ENCODE data around the gene PLEKHA6. TPM values are rescaled to one million over a fixed set of nuclear protein-coding genes. Genes with fewer than 3 reads are reported as not detected.
A peak's percentile ranks its signal among the peaks of the same experiment; 100 is the strongest.

PLEKHA6 gene
- total and polyA plus RNA-seq, 2 of the 8 experiments (the other 6 are each of a cell fraction or from before 2014, with no cell fraction given), result 4.8 to 20.2 TPM

DNA sequence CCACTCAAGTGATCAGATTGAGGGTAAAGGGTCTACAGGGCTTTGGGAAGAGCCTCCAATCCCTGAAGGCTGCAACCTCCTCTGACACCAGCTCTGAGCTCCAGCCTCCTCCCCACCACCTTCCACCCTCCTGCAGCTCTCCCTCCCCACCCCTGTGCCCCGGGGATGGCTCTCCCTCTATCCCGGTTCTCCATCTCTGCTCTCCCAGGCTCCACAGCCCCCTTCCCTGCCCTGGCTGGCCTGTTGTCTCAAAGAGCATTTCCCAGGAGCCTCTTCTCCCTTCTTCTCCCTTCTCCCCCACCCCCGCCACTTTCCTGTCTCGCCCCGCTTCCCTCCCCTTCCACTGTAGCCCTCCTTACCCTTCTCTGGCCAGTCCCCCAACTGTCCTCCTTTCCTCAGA, 1.1 kb downstream of the PLEKHA6 start:
- Histone ChIP-seq H2AK5ac (ENCODE audit: low read depth, low read length) (no peak overlapping the region), H2BK12ac (ENCODE audit: low read depth, low read length) (no peak overlapping the region; the same call in 1 of the 2 replicates), H3K27ac (ENCODE audit: low read depth, low read length) (no peak overlapping the region), H3K14ac (ENCODE audit: insufficient read length) (no peak overlapping the region), H2BK20ac (ENCODE audit: low read length) (no peak overlapping the region), H3K27me3 (replicated peaks in 1 of 4; ENCODE audit: control insufficient read depth in 3 of 4, extremely low read depth in 1 of 4, insufficient read depth in 3 of 4, low read length in 3 of 4) (peaks cover 0 to 9% (median 5%) of the 10 kb centered on the region in 4 experiments; a peak in 4 of 7 replicates), H2BK5ac (ENCODE audit: low read depth, low read length) (no peak overlapping the region), H4K5ac (ENCODE audit: insufficient read length, low read depth, low read length) (no peak overlapping the region), H3K4me2 (ENCODE audit: insufficient read depth in 1 of 2, low read depth in 2 of 2, low read length in 2 of 2) (peak overlapping the region; percentile 56 to 58), H3K4me1 (replicated peaks in 1 of 4; ENCODE audit: control insufficient read depth in 3 of 4, insufficient read depth in 4 of 4, low read length in 3 of 4) (peaks cover 13 to 20% (median 18%) of the 10 kb centered on the region in 4 experiments), H2BK15ac (ENCODE audit: low read length) (no peak overlapping the region; the same call in 1 of the 2 replicates), H4K20me1 (replicated peaks in 1 of 2; ENCODE audit: control insufficient read depth in 1 of 2, insufficient read depth in 2 of 2, low read length in 2 of 2) (no peaks in the 10 kb centered on the region), H3K23ac (ENCODE audit: insufficient read length) (no peak overlapping the region), H3K9me3 (ENCODE audit: insufficient read depth in 2 of 2, low read depth in 1 of 2, low read length in 1 of 2) (no peaks in the 10 kb centered on the region), H3K18ac (ENCODE audit: extremely low read depth, low read length) (peak overlapping the region; percentile 24), H2AFZ (ENCODE audit: low read length) (no peak overlapping the region), H3K36me3 (ENCODE audit: control insufficient read depth in 2 of 4, insufficient read depth in 4 of 4, low read length in 3 of 4) (no peaks in the 10 kb centered on the region), H3K79me1 (ENCODE audit: low read depth, low read length) (no peaks in the 10 kb centered on the region), H3K4ac (replicated peaks; ENCODE audit: insufficient read length, low read depth, low read length) (no peak overlapping the region), H3K9ac (replicated peaks in 1 of 4; ENCODE audit: extremely low read depth in 1 of 4, low read depth in 3 of 4, low read length in 3 of 4) (no peak overlapping the region), H3K23me2 (ENCODE audit: low read depth, low read length) (no peaks in the 10 kb centered on the region), H4K91ac (replicated peaks; ENCODE audit: insufficient read length, low read length) (no peak overlapping the region), H3K56ac (replicated peaks; ENCODE audit: insufficient read length, low read depth, low read length) (no peak overlapping the region), H4K8ac (ENCODE audit: extremely low read depth, insufficient read depth, low read length) (no peak overlapping the region), H2BK120ac (replicated peaks; ENCODE audit: low read depth, low read length) (no peak overlapping the region), H3K4me3 (ENCODE audit: extremely low read depth in 1 of 4, insufficient read depth in 2 of 4, low read depth in 3 of 4, low read length in 4 of 4) (peak overlapping the region in 1 of 4 experiments; percentile 45; a peak in 1 of 8 replicates), H3K79me2 (ENCODE audit: control insufficient read depth in 1 of 2, insufficient read depth in 2 of 2, low read length in 2 of 2) (no peaks in the 10 kb centered on the region)
- no CpG with 5 or more reads among the region's 5 CpGs for WGBS, 2 experiments (ENCODE audit: extremely low coverage in 1 of 2, insufficient coverage in 1 of 2, insufficient read length in 1 of 2, insufficient replicate concordance in 2 of 2, low coverage in 1 of 2, low lambda C conversion rate in 2 of 2, missing lambda C conversion rate in 1 of 2)
- FAIRE-seq, result no peak
- DNase-seq (ENCODE audit: low read depth in 1 of 2, low spot score in 2 of 2), result no peak
- CTCF ChIA-PET (ENCODE audit: partially characterized antibody), result interaction anchor here (0.6 to 9.5 kb wide), 21 partner anchors 8 to 764 kb away, joined by 3 to 318 read pairs (median 12); partner anchors contain the start of genes GOLT1A, KISS1 and REN
- POLR2A ChIA-PET (ENCODE audit: partially characterized antibody), result interaction anchor here (1.1 kb wide), 1 partner anchor 20 kb away, joined by 4 read pairs; no protein-coding TSS in a partner anchor
- TF ChIP-seq RXRA (IDR thresholded peaks at IDR 0.05; ENCODE audit: insufficient read depth, low read depth, low read length) (no peak), RNF2 (IDR thresholded peaks at IDR 0.05; ENCODE audit: borderline replicate concordance, low read depth, low read length, missing control alignments, poor library complexity, severe bottlenecking) (no peak), TEAD4 (IDR thresholded peaks at IDR 0.05; ENCODE audit: low read depth, low read length) (no peak), POLR2AphosphoS5 (IDR thresholded peaks at IDR 0.05; ENCODE audit: low read depth, low read length) (no peak), FOSL1 (IDR thresholded peaks at IDR 0.05; ENCODE audit: insufficient read depth, low read depth, low read length) (no peak), CHD1 (IDR thresholded peaks at IDR 0.05; ENCODE audit: low read depth, low read length) (no peak), TCF12 (IDR thresholded peaks at IDR 0.05; ENCODE audit: low read depth, low read length) (no peak), PHF8 (conservative IDR thresholded peaks at IDR 0.05; ENCODE audit: low read depth, low read length) (no peak), KDM4A (IDR thresholded peaks at IDR 0.05; ENCODE audit: low read depth, low read length, severe bottlenecking) (no peak), SP1 (IDR thresholded peaks at IDR 0.05; ENCODE audit: low read depth, low read length) (no peak), SP4 (IDR thresholded peaks at IDR 0.05; ENCODE audit: low read length) (no peak)
- TF ChIP-seq, protein P1, sequence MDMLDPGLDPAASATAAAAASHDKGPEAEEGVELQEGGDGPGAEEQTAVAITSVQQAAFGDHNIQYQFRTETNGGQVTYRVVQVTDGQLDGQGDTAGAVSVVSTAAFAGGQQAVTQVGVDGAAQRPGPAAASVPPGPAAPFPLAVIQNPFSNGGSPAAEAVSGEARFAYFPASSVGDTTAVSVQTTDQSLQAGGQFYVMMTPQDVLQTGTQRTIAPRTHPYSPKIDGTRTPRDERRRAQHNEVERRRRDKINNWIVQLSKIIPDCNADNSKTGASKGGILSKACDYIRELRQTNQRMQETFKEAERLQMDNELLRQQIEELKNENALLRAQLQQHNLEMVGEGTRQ (IDR thresholded peaks at IDR 0.05; ENCODE audit: low read length), result no peak
- TF ChIP-seq, protein P2, sequence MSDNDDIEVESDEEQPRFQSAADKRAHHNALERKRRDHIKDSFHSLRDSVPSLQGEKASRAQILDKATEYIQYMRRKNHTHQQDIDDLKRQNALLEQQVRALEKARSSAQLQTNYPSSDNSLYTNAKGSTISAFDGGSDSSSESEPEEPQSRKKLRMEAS (IDR thresholded peaks at IDR 0.05), result no peak
